GM19463 (cell line): ENCODE data around the gene HLA-DMA.

Source experiments
- ATAC-seq: cut with Tn5 transposase; IDR thresholded peaks from one replicate; pipeline ENCODE4 v1.9.1; 2021; ENCODE audit warnings: mild to moderate bottlenecking, moderate library complexity; ENCODE audit not compliant: unreplicated experiment

The HLA-DMA gene

GRCh38 chr6:32952817-32953739 is at the start of gene HLA-DMA:
Gene HLA-DMA (minus strand): TSS chr6:32953097. CDS start chr6:32953036, 61 bp downstream.
- ATAC-seq, result peak; percentile 88

GRCh38 chr6:33001685-33002084 is 48.8 kb upstream of the HLA-DMA start:
- no peak for ATAC-seq

GRCh38 chr6:33000055-33000454 is 47.2 kb upstream of the HLA-DMA start:
- ATAC-seq, result no peak

DNA sequence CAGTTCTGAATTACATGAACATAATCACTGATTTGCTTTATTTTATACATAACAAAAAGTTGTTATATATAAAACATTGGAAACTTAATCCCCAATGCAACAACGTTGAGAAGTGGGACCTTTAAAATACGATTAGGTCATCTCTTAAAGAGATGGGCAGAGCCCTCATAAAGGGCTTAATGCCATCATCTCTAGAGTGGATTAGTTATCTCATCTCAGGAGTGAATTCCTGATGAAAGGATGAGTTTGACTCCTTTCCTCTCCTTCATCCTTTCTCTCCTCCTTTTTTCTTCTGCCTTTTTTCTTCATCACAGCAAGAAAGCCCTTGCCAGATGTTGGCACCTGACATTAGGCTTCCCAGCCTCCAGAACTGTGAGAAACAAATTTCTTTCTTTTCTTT is 42.6 kb upstream of the HLA-DMA start:
- no peak for ATAC-seq

GRCh38 chr6:32993363-32993973 is 40.6 kb upstream of the HLA-DMA start:
- ATAC-seq, result no peak

- ATAC-seq, result no peak
Observed at GRCh38 chr6:32991972-32992371, 39.1 kb upstream of the HLA-DMA start.

GRCh38 chr6:32989368-32989767 is 36.5 kb upstream of the HLA-DMA start:
- no peak for ATAC-seq

DNA sequence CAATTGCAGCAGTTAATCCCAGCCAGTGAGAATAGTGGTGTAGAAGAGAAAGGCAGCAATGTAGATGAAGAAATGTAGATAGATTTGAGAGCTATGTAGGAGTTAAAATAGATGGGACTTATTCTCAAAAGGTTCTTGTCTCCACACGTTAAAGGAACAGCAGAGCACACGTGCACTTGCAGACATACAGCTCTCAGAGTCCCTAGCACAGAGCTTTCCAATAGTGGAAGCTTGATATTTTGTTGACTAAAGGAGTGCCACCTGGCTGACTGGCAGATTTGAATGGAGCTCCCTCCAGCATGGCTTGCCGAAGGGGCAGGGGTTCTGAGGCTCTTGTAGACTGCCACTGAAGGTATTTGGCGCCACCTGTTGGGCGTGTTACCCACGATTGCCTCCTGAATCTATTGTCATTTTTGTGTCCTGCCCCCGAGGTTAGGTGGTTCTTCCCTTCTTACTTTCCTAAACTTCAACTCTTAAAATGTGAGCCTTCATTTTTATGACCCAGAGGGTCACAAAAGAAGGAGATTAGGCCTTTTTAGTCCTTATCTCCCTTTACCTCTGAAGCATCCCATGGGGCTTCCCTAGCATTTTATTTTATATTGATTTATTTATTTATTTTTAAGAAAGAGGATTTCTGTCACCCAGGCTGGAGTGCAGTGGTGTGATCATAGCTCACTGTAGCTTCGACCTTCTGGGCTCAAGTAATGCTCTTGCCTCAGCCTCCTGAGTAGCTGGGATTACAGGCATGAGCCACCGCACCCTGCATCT is 31.9 kb upstream of the HLA-DMA start:
- ATAC-seq, result peak; percentile 61

- no peak for ATAC-seq
Observed at GRCh38 chr6:32983964-32984621, 31.2 kb upstream of the HLA-DMA start.

- ATAC-seq, result no peak
Observed at GRCh38 chr6:32983493-32983848, 30.6 kb upstream of the HLA-DMA start.

DNA sequence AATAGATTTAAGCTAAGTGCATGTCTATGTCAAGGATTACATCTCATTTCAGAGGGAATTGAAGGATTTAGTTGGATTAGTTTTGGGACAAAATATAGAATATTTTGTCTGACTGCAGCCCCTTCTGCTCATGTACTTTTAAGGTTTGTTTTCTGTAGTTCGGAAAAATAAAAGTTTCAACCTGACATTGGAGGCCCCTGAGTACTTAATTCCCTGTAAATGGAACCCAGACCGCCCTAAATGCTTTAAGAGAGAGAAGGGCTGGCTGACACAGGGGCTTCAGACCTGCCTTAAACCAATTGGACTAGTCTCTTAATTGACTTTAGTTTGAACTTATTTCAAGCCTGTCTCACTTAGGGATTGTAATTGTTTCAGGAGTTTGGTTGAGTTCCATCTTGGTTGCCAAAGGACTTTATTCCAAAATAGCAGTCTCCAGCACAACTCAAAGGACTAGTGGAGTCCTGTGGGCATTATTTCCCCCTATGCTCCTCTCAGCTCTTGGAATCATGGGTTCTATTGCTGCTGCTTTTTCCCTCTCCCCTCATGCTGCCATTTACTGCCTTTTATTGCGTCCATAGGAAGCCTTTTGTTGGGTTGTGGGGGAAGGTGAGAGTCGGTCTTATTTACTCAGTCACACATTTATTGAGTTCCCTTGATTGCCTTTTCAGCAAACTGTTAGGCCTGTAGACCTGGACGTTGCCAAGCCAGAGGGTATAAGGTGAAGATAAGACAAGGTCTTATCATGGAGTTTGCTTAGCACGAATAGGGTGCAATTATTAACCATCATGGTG is 30.0 kb upstream of the HLA-DMA start:
- ATAC-seq, result no peak

DNA sequence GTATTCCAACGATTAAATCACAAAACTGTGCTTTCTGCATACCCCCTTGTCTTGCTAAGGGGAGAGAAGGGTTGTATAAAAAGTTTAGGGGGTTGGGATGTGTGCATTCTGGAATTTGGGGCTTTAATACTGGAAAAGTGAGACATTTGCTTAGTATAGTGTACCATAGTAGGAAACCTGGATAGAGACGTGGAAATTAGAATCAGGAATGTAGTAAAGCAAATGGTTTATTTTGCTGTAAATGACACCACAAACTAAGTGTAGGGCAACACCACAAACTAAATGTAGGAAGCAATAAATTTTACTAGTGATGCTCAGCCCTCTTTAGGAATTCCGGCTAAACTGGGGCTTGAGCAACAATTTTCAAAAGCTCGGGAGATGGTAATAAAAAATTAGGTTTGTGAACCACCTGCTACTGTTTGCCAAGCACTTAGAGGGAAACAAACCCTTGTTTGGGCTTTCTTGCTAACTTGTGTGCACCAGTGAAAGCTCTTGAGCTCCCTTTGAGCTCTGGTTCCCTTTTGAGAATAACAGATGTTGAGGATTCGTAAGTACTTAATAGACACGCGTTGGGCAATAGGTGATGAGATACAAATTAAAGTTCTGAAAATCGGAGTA is 29.3 kb upstream of the HLA-DMA start:
- no peak for ATAC-seq

DNA sequence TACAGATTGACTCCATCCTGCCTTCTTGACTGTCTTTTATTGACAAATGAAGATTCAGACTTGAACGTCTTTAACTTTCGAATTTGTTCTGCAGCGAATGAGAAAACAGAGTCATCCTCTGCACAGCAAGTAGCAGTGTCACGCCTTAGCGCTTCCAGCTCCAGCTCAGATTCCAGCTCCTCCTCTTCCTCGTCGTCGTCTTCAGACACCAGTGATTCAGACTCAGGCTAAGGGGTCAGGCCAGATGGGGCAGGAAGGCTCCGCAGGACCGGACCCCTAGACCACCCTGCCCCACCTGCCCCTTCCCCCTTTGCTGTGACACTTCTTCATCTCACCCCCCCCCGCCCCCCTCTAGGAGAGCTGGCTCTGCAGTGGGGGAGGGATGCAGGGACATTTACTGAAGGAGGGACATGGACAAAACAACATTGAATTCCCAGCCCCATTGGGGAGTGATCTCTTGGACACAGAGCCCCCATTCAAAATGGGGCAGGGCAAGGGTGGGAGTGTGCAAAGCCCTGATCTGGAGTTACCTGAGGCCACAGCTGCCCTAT is 27.7 kb upstream of the HLA-DMA start:
- no peak for ATAC-seq

DNA sequence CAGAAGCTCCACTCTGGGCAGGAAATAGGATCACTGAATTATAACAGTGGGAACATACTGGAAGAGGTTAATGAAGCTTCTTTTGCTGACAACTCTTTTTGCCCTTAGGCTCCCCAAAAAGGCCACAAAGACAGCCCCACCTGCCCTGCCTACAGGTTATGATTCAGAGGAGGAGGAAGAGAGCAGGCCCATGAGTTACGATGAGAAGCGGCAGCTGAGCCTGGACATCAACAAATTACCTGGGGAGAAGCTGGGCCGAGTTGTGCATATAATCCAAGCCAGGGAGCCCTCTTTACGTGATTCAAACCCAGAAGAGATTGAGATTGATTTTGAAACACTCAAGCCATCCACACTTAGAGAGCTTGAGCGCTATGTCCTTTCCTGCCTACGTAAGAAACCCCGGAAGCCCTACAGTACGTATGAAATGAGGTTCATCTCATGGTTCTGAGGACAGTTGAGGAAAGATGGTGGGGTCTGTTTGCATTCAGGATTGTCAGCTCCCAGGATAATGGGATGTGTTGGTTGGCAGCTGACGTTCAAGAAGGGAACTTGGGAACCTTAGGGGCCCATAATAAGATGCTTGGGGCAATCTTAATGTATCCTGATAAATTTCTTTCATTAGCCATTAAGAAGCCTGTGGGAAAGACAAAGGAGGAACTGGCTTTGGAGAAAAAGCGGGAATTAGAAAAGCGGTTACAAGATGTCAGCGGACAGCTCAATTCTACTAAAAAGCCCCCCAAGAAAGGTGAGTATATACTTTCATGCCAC is 27.0 kb upstream of the HLA-DMA start:
- no peak for ATAC-seq

- no peak for ATAC-seq
Observed at GRCh38 chr6:32977953-32978324, 25.0 kb upstream of the HLA-DMA start.

DNA sequence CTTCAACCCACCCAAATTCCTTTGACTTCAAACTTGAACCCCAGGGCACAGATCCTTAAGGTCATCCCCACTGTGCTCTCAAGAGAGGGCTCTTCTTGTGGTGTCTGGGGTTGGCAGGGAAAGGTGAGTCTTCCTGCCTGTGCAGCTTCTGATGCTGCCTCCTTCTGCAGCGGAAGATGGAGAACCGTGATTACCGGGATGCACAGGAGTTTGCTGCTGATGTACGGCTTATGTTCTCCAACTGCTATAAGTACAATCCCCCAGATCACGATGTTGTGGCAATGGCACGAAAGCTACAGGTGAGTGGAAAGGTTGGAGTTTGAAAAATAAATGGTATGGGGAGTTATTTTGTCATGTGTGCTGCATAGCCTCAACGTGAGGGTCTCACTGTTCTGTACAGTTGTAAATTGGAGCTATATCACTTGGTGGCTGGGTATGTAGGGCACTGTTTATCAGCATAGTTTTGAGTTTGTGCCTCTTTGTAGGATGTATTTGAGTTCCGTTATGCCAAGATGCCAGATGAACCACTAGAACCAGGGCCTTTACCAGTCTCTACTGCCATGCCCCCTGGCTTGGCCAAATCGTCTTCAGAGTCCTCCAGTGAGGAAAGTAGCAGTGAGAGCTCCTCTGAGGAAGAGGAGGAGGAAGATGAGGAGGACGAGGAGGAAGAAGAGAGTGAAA is 24.5 kb upstream of the HLA-DMA start:
- ATAC-seq, result no peak

- ATAC-seq, result no peak
Observed at GRCh38 chr6:32976334-32977069, 23.6 kb upstream of the HLA-DMA start.

DNA sequence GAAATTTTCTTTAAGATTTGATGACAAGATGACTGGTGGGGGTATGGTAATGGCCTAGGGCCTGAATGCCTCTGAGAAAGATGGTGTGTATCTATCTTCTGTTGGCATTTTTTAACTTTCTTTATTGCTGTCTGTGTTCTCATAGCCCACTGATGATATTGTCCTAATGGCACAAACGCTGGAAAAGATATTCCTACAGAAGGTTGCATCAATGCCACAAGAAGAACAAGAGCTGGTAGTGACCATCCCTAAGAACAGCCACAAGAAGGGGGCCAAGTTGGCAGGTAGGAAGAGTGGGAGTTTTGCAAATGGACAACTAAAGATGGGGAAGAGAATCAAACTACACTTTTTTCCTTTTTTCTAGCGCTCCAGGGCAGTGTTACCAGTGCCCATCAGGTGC is 23.0 kb upstream of the HLA-DMA start:
- no peak for ATAC-seq
